ENCODE results near the gene PTPN12. TPM values are rescaled to one million over a fixed set of nuclear protein-coding genes. Genes with fewer than 3 reads are reported as not detected.
"Not testable (repeated sequence)": the region's sequence is repeated elsewhere in the genome, so short reads cannot be mapped to it uniquely, and the experiment has no call there.

PTPN12 gene
- total RNA-seq: 44.8 TPM
- long read RNA-seq, partial matches to known transcripts: 5 of 10 reads
- long read RNA-seq, other reads (novel, unspliced or antisense): 2 of 10 reads

DNA sequence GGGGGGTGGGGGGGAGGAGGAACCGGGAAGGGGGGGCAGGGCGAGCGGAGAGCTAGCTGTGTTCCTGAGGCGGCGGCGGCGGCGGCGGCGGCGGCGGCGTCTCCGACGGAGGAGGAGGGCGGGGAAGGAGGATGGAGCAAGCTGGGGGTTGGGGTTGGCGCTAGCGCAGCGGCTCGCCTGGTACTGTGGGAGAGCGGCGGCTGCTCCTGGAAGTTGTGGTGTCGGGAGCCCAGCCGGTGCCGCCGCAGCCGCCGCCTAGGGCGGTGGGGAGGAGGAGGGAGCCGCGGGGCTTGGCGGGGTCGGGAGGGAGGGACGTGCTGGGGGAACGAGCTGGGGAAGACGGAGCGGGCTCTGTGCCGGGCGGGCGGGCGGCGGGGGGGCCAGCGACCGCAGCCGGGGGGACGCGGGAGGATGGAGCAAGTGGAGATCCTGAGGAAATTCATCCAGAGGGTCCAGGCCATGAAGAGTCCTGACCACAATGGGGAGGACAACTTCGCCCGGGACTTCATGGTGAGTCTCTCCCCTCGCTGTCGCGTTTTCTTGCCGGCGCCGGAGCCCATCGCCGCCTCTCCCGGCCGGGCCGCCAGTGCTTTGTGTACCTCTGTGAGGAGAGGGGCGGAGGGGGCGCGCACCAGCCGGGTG, at the start of gene PTPN12:
PTPN12 (plus strand) TSS at position 160 of the 642 bp plus-strand sequence; CDS start at position 412, 252 bp downstream.
- intact Hi-C loops (cut with micrococcal nuclease): no loop called here
- DNase-seq: no peak
- ATAC-seq: peak; percentile 63

DNA sequence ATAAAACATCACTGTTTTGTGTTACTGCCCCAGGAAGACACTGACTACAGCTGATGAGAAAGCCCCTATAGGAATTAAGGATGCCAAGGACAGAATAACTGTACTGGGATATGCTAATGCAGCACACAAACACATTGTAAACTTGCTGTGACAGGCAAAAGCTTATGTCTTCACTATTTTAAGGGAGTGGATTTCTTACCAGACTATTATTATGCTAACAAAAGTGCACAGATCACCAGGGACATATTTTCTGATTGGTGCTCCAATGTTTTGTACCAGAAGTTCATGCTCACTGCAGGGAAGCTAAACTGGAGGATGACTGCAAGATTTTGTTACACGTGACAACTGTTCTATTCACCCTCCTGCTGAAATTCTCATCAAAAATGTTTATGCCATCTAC, 48.1 kb upstream of the PTPN12 start:
- intact Hi-C loops (cut with micrococcal nuclease): no loop called here
- ATAC-seq (no peak), DNase-seq (no peak)

- intact Hi-C loops (cut with micrococcal nuclease): no loop called here
- no peak for ATAC-seq
- no peak for DNase-seq
Measured at GRCh38 chr7:77497079-77497478, 40.0 kb upstream of the PTPN12 start.

GRCh38 chr7:77498659-77499379, 38.3 kb upstream of the PTPN12 start:
- ATAC-seq: no peak

DNA sequence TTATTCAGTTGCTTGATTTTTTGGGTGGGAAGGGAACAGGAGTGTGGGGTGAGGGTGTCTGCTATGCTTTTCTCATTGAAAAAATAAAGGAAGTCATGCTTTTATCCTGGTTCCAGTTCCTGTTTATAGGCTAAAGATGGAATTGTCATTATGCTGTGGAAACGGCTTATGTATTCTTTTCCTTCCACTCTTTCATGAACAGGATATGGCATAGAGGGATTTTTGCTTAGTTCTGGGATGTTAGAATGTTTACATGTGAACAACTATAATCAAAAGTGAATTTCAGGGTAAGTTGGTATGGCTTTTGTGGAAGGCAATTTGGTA, 35.9 kb upstream of the PTPN12 start:
- intact Hi-C loops (cut with micrococcal nuclease): no loop called here
- ATAC-seq (no peak), DNase-seq (no peak)

More at GRCh38 chr7:77498659-77499379, 38.3 kb upstream of the PTPN12 start:
- no peak for DNase-seq
- intact Hi-C loops (cut with micrococcal nuclease): no loop called here

- intact Hi-C loops (cut with micrococcal nuclease): no loop called here
- DNase-seq (no peak), ATAC-seq (no peak)
Measured at GRCh38 chr7:77504951-77505350, 32.1 kb upstream of the PTPN12 start.

DNA sequence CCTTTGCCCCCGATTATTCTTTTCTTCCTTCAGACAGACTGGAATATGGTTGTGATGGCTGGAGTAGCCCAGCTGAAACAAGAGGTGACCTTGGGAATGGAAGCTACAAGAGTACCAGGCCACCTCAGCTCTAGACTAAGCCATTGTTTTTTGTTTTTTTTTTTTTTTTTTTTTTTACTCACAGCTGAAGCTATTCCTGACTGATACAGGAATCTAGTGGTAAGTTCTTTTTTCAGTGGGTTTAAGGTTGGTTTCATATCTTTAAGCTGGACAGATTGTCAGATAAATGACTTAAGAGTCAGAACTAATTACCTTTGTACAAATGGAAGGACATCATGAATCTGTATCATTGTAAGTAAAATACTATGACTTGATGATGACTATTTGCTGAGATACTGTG, 30.2 kb upstream of the PTPN12 start:
- intact Hi-C loops (cut with micrococcal nuclease): no loop called here
- DNase-seq: no peak
- no peak for ATAC-seq

DNA sequence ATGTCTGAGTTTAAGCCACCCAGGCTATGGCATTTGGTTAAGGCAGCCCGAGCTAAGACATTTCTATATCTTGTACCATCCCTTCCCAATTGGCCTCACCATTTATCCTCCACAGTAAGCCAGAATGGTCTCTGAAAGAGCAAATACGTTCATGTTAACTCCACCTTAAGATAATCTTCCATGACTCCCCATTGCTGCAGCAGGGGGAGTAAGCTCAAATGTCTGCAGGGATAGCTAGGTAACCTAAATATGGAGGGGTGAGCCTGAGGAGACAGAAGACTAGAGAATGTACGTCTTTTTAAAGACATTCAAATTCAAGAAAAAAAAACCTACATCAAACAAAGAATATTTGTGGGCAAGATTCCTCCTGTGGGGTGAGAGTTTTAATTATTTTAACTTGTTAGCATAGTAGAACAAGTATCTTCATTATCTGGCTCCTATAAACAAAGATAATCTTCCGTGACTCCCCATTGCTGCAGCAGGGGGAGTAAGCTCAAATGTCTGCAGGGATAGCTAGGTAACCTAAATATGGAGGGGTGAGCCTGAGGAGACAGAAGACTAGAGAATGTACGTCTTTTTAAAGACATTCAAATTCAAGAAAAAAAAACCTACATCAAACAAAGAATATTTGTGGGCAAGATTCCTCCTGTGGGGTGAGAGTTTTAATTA, 24.0 kb upstream of the PTPN12 start:
- intact Hi-C loops (cut with micrococcal nuclease); ATAC-seq; DNase-seq: not testable (repeated sequence)

GRCh38 chr7:77516085-77516484, 21.0 kb upstream of the PTPN12 start:
- intact Hi-C loops (cut with micrococcal nuclease): no loop called here
- no peak for ATAC-seq
- DNase-seq: no peak

GRCh38 chr7:77520261-77520660, 16.8 kb upstream of the PTPN12 start:
- DNase-seq (no peak), ATAC-seq (no peak)
- intact Hi-C loops (cut with micrococcal nuclease): no loop called here

- ATAC-seq; DNase-seq; intact Hi-C loops (cut with micrococcal nuclease): not testable (repeated sequence)
Measured at GRCh38 chr7:77521537-77521936, 15.6 kb upstream of the PTPN12 start.

DNA sequence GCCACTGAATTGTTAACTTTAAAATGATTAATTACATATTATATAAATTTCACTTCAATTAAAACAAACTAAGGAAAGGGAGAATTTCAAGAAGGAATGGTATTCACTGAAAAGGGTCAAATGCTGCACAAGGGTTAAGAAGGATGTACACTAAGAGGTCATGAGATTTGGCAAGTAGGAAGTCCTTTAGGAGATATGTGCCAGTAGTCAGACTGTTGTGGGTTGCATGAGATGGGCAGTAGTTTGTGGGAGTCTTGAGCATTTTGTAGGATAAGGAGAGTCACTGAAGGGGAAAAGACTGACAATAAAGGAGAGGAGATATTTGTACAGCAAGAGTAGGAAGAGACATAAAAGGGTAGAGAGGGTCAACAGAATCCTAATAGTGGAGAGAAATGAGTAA, 12.4 kb upstream of the PTPN12 start:
- DNase-seq (no peak), ATAC-seq (no peak)
- intact Hi-C loops (cut with micrococcal nuclease): no loop called here

GRCh38 chr7:77525231-77525630, 11.9 kb upstream of the PTPN12 start:
- intact Hi-C loops (cut with micrococcal nuclease): no loop called here
- DNase-seq (no peak), ATAC-seq (no peak)

GRCh38 chr7:77528368-77528767, 8.7 kb upstream of the PTPN12 start:
- no peak for DNase-seq
- intact Hi-C loops (cut with micrococcal nuclease): no loop called here
- ATAC-seq: no peak

DNA sequence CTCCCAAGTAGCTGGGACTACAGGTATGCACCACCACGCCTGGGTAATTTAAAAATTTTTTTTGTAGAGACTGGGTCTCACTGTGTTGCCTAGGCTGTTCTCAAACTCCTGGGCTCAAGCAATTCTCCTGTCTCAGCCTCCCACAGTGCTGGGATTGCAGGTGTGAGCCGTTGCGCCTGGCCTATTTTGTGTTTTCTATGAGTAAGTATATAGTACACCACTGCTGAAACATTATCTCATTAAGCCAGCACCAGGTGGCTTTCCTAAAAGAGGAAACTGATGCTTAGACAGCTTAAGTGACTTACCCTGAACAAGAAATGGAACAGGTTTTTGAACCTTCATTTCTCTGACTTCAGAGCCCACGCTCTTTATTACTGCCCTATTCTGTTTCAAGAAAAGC, 7.8 kb upstream of the PTPN12 start:
- intact Hi-C loops (cut with micrococcal nuclease): no loop called here
- ATAC-seq (no peak), DNase-seq (no peak)

DNA sequence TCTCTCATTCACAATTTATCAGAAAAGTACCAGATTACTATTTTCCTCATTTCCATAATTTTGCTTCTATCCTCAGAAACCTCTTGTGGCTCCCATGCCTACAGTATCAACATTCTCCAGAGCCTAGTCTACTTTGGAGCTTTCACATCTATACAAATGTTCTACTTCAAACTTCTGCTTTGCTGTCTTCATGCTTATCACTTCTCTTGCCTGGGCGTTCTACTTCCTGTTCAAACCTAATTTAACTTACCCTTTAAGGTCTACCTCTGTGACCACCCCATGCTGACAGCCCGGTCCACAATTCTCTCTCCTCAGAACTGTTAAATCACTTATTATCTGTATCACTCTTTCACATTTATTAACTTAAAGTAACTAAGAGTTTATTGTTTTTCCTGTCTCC, 6.1 kb upstream of the PTPN12 start:
- intact Hi-C loops (cut with micrococcal nuclease): no loop called here
- DNase-seq: no peak
- ATAC-seq: no peak

DNA sequence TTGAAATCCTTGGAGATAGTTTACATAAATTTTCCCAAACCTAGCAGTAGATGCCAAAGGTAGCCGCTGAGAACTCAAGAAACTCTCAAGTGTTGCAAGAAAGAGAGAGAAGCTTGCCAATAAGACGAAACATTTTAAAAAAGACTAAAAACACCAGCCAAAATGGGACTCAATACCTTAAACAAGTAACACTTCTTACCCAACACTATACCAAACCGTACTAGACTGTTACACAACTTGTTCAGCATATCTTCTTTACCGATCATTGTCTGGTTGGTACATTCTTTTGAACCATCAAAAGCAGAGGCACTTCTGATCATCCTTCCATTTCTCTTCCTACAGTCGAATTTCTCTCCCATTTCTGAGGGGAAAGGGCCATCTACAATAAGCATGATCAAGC, 4.8 kb upstream of the PTPN12 start:
- intact Hi-C loops (cut with micrococcal nuclease): no loop called here
- DNase-seq (no peak), ATAC-seq (no peak)

GRCh38 chr7:77532732-77533131, 4.4 kb upstream of the PTPN12 start:
- intact Hi-C loops (cut with micrococcal nuclease); DNase-seq; ATAC-seq: not testable (repeated sequence)

DNA sequence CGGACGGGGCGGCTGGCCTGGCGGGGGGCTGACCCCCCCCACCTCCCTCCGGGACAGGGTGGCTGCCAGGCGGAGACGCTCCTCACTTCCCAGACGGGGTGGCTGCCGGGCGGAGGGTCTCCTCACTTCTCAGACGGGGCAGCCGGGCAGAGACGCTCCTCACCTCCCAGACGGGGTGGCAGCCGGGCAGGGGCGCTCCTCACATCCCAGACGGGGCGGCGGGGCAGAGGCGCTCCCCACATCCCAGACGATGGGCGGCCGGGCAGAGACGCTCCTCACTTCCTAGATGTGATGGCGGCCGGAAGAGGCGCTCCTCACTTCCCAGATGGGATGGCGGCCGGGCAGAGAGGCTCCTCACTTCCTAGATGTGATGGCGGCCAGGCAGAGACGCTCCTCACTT, 3.0 kb upstream of the PTPN12 start:
- intact Hi-C loops (cut with micrococcal nuclease): not testable (repeated sequence)

GRCh38 chr7:77536017-77536412, 1.1 kb upstream of the PTPN12 start:
- intact Hi-C loops (cut with micrococcal nuclease): no loop called here
- DNase-seq (no peak), ATAC-seq (no peak)

More for the DNA sequence above, 3.0 kb upstream of the PTPN12 start:
- ATAC-seq, DNase-seq: not testable (repeated sequence)
